Glutamatergic neuron (in vitro differentiated cells): Measurements from ENCODE around the gene SLC12A8. TPM values are rescaled to one million over a fixed set of nuclear protein-coding genes. Genes with fewer than 3 reads are reported as not detected.

ENCODE experiments used
- DNase-seq: peaks from one replicate; pipeline ENCODE4 v3.0.0; 2022
- H3K27ac Mint-ChIP-seq: one replicate; pipeline ENCODE4 v1.8.0; 2020; ENCODE audit warnings: mild to moderate bottlenecking, mixed read lengths, inconsistent platforms; ENCODE audit not compliant: unreplicated experiment
- H3K27me3 Mint-ChIP-seq: one replicate; pipeline ENCODE4 v1.8.0; 2020; ENCODE audit warnings: mild to moderate bottlenecking, moderate library complexity, mixed read lengths, inconsistent platforms; ENCODE audit not compliant: unreplicated experiment
- H3K36me3 Mint-ChIP-seq: one replicate; pipeline ENCODE4 v1.8.0; 2020; ENCODE audit warnings: mild to moderate bottlenecking, mixed read lengths, inconsistent platforms; ENCODE audit not compliant: unreplicated experiment
- H3K4me1 Mint-ChIP-seq: one replicate; pipeline ENCODE4 v1.8.0; 2020; ENCODE audit warnings: mild to moderate bottlenecking, low read depth, mixed read lengths, inconsistent platforms; ENCODE audit not compliant: unreplicated experiment
- H3K4me3 Mint-ChIP-seq: one replicate; pipeline ENCODE4 v1.8.0; 2020; ENCODE audit warnings: mild to moderate bottlenecking, mixed read lengths, inconsistent platforms; ENCODE audit not compliant: unreplicated experiment
- H3K9me3 Mint-ChIP-seq: one replicate; pipeline ENCODE4 v1.8.0; 2020; ENCODE audit warnings: mild to moderate bottlenecking, moderate library complexity, mixed read lengths, inconsistent platforms; ENCODE audit not compliant: unreplicated experiment
- total RNA-seq: library from RNA; stranded (reverse); fragmentation: NEBNext Ultra II Directional; extraction: Animal tissue kit (Norgen Biotek cat#: 25700); gene quantifications from one replicate; pipeline ENCODE4 v1.2.1, GENCODE V29; 2021; ENCODE audit not compliant: unreplicated experiment
- TF ChIP-seq, protein P1 (sequence below): fragments of 200-600 bp; sonication (generic); IDR thresholded peaks from one replicate; pipeline ENCODE4 v1.5.0; 2021; ENCODE audit not compliant: partially characterized antibody, unreplicated experiment

Gene SLC12A8
- total RNA-seq, 1 donor from 2014 or later, result 2.4 TPM

DNA sequence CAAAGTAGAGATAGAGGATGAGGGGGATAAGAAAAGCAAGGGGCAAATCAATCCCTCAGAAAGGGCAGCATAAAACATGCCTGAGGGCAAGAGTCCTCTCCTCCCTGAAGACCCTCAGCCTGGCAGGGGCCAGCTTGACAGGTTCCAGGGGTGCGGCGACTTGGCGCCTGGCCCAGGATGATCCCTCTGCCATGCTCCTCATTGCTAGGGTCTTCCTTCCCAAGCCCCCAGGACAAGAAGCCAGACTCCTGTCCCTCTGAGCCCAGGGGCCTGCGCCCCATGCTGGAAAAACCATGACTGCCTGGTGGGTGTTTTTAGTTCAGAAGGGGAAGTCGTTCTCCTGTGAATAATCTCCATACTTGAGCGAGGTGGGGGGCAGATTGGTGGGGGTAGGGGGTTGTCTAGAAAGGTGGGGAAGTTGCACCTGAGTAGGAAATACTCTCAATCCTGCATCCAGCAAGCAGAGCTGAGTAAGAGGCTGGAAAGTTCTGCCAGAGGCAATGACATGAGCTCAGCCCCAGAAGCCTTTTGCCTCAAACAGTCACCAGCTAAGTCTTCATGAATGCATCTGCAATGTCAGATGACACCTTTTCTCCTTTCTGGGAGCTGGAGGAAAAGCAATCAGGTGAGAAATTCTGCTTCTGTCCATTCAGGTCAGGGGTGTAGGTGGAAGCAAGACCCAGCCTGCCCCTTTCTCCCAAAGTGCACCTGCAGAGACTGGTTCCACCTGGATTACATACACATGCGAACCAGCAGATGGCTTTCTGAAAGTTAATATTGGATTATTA, 18.3 kb downstream of the SLC12A8 start:
- H3K27ac Mint-ChIP-seq, result no peak overlapping the region

DNA sequence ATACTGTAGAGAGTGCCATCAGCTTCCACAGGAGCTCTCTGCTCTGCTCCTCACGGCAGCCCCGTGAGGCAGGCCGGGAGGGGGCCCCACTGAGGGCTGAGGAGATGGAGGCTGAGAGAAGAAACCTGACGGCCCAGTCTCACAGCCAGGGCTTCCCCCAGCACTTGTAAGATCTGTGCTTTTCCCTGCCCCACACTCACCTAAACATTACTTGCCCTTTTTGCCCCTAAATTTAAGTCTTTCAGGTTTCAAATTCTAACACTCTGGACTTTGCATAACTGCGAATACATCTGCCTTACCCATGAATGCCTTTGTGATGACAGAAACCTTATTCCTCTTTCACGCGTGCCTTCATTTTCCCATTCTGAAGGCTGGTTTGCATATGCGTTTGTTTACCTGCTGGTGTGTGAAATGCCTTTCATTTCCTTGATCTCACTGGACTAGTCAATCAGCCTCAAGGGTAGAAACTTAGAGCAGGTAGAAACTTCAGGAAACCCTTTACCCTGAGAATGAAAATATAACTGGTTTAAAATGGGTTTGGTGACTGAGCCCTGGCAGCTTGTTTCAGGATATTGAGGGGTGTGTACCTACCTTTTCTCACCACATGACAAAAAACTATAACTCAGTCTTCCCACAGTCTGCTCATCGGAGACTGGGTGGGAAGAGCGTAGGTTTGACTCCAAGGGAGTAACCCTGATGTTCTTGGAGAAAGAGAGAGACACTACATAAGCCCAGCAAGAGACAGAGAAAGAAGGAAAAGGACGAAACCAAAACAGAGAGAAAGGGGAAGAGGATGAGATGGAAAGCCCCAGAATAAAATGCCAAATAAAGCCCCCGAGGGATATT, 20.1 kb downstream of the SLC12A8 start:
- H3K9me3 Mint-ChIP-seq, result no peaks in the 10 kb centered on the region
- H3K27ac Mint-ChIP-seq, result no peak overlapping the region
- H3K4me1 Mint-ChIP-seq, result peaks cover 2% of the 10 kb centered on the region
- H3K4me3 Mint-ChIP-seq, result no peak overlapping the region
- no peak for DNase-seq
- no peaks in the 10 kb centered on the region for H3K27me3 Mint-ChIP-seq
- TF ChIP-seq, protein P1, sequence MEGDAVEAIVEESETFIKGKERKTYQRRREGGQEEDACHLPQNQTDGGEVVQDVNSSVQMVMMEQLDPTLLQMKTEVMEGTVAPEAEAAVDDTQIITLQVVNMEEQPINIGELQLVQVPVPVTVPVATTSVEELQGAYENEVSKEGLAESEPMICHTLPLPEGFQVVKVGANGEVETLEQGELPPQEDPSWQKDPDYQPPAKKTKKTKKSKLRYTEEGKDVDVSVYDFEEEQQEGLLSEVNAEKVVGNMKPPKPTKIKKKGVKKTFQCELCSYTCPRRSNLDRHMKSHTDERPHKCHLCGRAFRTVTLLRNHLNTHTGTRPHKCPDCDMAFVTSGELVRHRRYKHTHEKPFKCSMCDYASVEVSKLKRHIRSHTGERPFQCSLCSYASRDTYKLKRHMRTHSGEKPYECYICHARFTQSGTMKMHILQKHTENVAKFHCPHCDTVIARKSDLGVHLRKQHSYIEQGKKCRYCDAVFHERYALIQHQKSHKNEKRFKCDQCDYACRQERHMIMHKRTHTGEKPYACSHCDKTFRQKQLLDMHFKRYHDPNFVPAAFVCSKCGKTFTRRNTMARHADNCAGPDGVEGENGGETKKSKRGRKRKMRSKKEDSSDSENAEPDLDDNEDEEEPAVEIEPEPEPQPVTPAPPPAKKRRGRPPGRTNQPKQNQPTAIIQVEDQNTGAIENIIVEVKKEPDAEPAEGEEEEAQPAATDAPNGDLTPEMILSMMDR, result no peak
- H3K36me3 Mint-ChIP-seq, result no peaks in the 10 kb centered on the region

More for the DNA sequence above, 18.3 kb downstream of the SLC12A8 start:
- TF ChIP-seq, protein P1, result no peak
- H3K4me3 Mint-ChIP-seq, result no peak overlapping the region
- H3K36me3 Mint-ChIP-seq, result no peaks in the 10 kb centered on the region
- no peaks in the 10 kb centered on the region for H3K27me3 Mint-ChIP-seq
- H3K9me3 Mint-ChIP-seq, result no peaks in the 10 kb centered on the region
- DNase-seq, result no peak
- H3K4me1 Mint-ChIP-seq, result peaks cover 2% of the 10 kb centered on the region

DNA sequence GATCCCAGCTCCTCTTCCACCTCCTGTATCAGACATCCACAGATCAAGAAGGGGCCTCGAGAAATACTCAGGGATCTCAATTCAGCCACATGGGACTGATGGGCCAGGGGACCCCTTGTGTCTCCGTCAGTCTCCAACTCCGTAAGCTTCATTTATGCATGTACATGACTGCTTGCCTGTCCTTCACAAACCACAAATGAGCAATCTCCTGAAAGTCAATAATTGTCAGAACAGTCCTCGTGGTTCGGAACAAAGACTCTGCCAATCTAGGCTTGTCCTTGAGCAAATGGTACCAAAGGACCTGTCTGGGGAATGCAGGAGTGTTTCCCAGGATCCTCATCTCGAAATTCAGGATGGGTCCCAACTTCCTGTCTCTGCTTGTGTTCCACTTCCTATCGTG, 20.8 kb downstream of the SLC12A8 start:
- no peak overlapping the region for H3K27ac Mint-ChIP-seq
- peaks cover 3% of the 10 kb centered on the region for H3K9me3 Mint-ChIP-seq
- H3K4me1 Mint-ChIP-seq, result peaks cover 7% of the 10 kb centered on the region
- no peak for DNase-seq
- peaks cover 3% of the 10 kb centered on the region for H3K27me3 Mint-ChIP-seq
- no peak overlapping the region for H3K4me3 Mint-ChIP-seq
- TF ChIP-seq, protein P1, result no peak
- H3K36me3 Mint-ChIP-seq, result no peaks in the 10 kb centered on the region

DNA sequence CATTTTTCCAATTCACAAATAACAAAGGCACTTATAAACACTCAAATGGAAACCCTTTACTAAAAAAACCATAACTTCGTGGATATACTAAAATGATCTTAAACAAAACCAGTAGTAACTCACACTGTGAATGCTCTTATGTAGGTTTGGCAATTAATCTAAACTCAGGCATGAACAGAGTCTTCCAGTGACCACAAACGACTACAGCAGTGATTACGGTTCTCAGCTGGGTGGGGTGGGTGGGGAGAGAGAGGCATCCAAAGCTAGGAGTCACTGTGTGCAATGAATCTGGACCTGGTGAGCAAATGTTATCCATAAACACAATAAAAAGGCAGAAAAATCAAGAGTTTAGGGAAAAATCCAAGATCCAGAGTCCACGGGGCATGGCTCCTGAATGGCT, 21.3 kb downstream of the SLC12A8 start:
- H3K27me3 Mint-ChIP-seq, result peaks cover 5% of the 10 kb centered on the region
- H3K27ac Mint-ChIP-seq, result no peak overlapping the region
- no peaks in the 10 kb centered on the region for H3K36me3 Mint-ChIP-seq
- DNase-seq, result no peak
- H3K9me3 Mint-ChIP-seq, result peaks cover 8% of the 10 kb centered on the region
- peaks cover 12% of the 10 kb centered on the region for H3K4me1 Mint-ChIP-seq
- TF ChIP-seq, protein P1, result no peak
- H3K4me3 Mint-ChIP-seq, result no peak overlapping the region
